Neural cell (in vitro differentiated cells): ENCODE data around the gene TGFBR3. TPM values are rescaled to one million over a fixed set of nuclear protein-coding genes. Genes with fewer than 3 reads are reported as not detected.

Source experiments
- H2AFZ ChIP-seq: fragments of 200-600, 300-800 bp; sonication (generic), shearing (Covaris generic); 2 replicates; pipeline ENCODE4 v1.6.0; 2014; ENCODE audit warnings: low read depth, mild to moderate bottlenecking, antibody characterized with exemption, low read length, moderate library complexity
- H3F3A ChIP-seq: fragments of 200-600 bp; shearing (Covaris generic); 2 replicates; pipeline ENCODE4 v1.6.1; 2016; ENCODE audit warnings: mild to moderate bottlenecking, moderate library complexity, mixed read lengths, antibody characterized with exemption, low read length; ENCODE audit not compliant: insufficient read depth, poor library complexity, severe bottlenecking
- H3K27ac ChIP-seq: fragments of 200-600, 300-800 bp; sonication (generic), shearing (Covaris generic); 2 replicates; pipeline ENCODE4 v1.5.1; 2014; ENCODE audit warnings: mild to moderate bottlenecking, low read length, moderate library complexity
- H3K27me3 ChIP-seq: fragments of 300-800, 200-600 bp; sonication (generic), shearing (Covaris generic); 2 replicates; pipeline ENCODE4 v1.6.0; 2014; ENCODE audit warnings: mild to moderate bottlenecking, low read depth, low read length, moderate library complexity; ENCODE audit not compliant: insufficient read depth
- H3K36me3 ChIP-seq: fragments of 300-800, 200-600 bp; sonication (generic), shearing (Covaris generic); 2 replicates; pipeline ENCODE4 v1.5.1; 2014; ENCODE audit warnings: mild to moderate bottlenecking, antibody characterized with exemption, low read length, moderate library complexity; ENCODE audit not compliant: insufficient read depth
- H3K4me2 ChIP-seq: fragments of 300-800, 200-600 bp; sonication (generic), shearing (Covaris generic); 2 replicates; pipeline ENCODE4 v1.6.0; 2014; ENCODE audit warnings: mild to moderate bottlenecking, low read length
- H3K4me3 ChIP-seq: fragments of 300-800, 200-600 bp; sonication (generic), shearing (Covaris generic); 2 replicates; pipeline ENCODE4 v1.5.1; 2014; ENCODE audit warnings: mild to moderate bottlenecking, low read length, moderate library complexity
- H3K79me2 ChIP-seq: fragments of 200-600 bp; shearing (Covaris generic); replicated peaks from 2 replicates; pipeline ENCODE4 v1.6.0; 2014; ENCODE audit warnings: mild to moderate bottlenecking, low read length, moderate library complexity; ENCODE audit not compliant: insufficient read depth
- H3K9ac ChIP-seq: fragments of 300-800, 200-600 bp; sonication (generic), shearing (Covaris generic); 2 replicates; pipeline ENCODE4 v1.6.1; 2016; ENCODE audit warnings: mild to moderate bottlenecking, low read length, mixed read lengths
- H3K9me2 ChIP-seq: fragments of 200-600 bp; shearing (Covaris generic); 2 replicates; pipeline ENCODE4 v1.6.1; 2016; ENCODE audit warnings: mild to moderate bottlenecking, low read length, mixed read lengths; ENCODE audit not compliant: insufficient read depth
- H3K9me3 ChIP-seq: fragments of 200-600, 300-800 bp; sonication (generic), shearing (Covaris generic); 2 replicates; pipeline ENCODE4 v1.6.1; 2016; ENCODE audit warnings: mild to moderate bottlenecking, mixed run types, low read length, moderate library complexity, mixed read lengths
- H4K20me1 ChIP-seq: fragments of 200-600 bp; shearing (Covaris generic); 2 replicates; pipeline ENCODE4 v1.6.1; 2016; ENCODE audit warnings: mild to moderate bottlenecking, mixed run types; ENCODE audit not compliant: insufficient read depth
- EP300 ChIP-seq: fragments of 450-650 bp; conservative IDR thresholded peaks from 2 replicates; pipeline ENCODE4 v1.6.1; 2014; ENCODE audit warnings: antibody characterized with exemption, mild to moderate bottlenecking, moderate library complexity; ENCODE audit not compliant: poor library complexity, severe bottlenecking
- EZH2 ChIP-seq: fragments of 200-600, 300-800 bp; shearing (Covaris generic), sonication (generic); IDR thresholded peaks from 2 replicates; pipeline ENCODE4 v1.6.1; 2014; ENCODE audit warnings: antibody characterized with exemption, low read length, borderline replicate concordance, mild to moderate bottlenecking; ENCODE audit not compliant: insufficient read depth, poor library complexity, severe bottlenecking
- MXI1 ChIP-seq: fragments of 450-650 bp; conservative IDR thresholded peaks from 2 replicates; pipeline ENCODE4 v1.6.1; 2014; ENCODE audit warnings: antibody characterized with exemption, mild to moderate bottlenecking; ENCODE audit not compliant: poor library complexity, severe bottlenecking
- POLR2AphosphoS5 ChIP-seq: IDR thresholded peaks from 2 replicates; pipeline ENCODE4 v1.6.1; 2012
- RAD21 ChIP-seq: fragments of 450-650 bp; conservative IDR thresholded peaks from 2 replicates; pipeline ENCODE4 v1.6.1; 2014; ENCODE audit warnings: antibody characterized with exemption, mild to moderate bottlenecking, moderate library complexity
- SMC3 ChIP-seq: fragments of 450-650 bp; conservative IDR thresholded peaks from 2 replicates; pipeline ENCODE4 v1.6.1; 2014; ENCODE audit warnings: antibody characterized with exemption, mild to moderate bottlenecking, moderate library complexity; ENCODE audit not compliant: poor library complexity
- TAF1 ChIP-seq: IDR thresholded peaks from 2 replicates; pipeline ENCODE4 v1.6.1; 2012; ENCODE audit warnings: low read depth
- polyA plus RNA-seq: library from polyadenylated mRNA; depleted of rRNA; stranded (reverse); fragments of >200 nt; gene quantifications from 2 replicates; pipeline ENCODE4 v1.2.3, GENCODE V29; 2014
- TF ChIP-seq, protein P1 (sequence below): IDR thresholded peaks from 2 replicates; pipeline ENCODE4 v1.6.1; 2012; ENCODE audit warnings: borderline replicate concordance
- TF ChIP-seq, protein P2 (sequence below): fragments of 450-650 bp; IDR thresholded peaks from 2 replicates; pipeline ENCODE4 v1.5.1; 2014; ENCODE audit warnings: antibody characterized with exemption, mild to moderate bottlenecking, moderate library complexity; ENCODE audit not compliant: poor library complexity, severe bottlenecking

Gene TGFBR3
- polyA plus RNA-seq, 1 donor from 2014 or later: 0.25 TPM

DNA sequence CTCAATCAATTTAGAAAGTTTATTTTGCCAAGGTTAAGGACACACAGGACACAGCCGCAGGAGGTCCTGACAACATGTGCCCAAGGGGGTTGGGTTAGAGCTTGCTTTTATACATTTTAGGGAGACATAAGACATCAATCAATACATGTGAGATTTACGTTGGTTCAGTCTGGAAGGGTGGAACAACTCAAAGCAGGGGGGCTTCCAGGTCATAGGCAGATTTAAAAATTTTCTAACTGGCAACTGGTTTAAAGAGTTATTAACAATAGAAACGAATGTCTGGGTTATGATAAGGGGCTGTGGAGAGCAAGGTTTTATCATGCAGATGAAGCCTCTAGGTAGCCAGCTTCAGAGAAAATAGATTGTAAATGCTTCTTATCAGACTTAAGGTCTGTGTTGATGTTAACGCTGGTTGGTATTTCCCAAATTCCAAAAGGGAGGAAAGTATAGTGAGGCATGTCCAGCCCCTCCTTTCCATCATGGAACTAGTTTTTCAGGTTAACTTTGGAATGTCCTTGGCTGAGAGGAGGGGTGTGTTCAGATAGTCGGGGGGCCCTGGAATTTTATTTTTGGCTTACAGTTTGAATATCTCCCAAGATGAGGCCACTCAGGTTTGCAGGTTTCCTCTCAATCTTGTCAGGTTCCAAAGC lies 31.0 kb upstream of the TGFBR3 start:
- H3K27ac ChIP-seq: no peak overlapping the region
- H3K27me3 ChIP-seq: no peaks in the 10 kb centered on the region
- no peak overlapping the region for H3K9ac ChIP-seq
- no peaks in the 10 kb centered on the region for H3K79me2 ChIP-seq
- H3K9me2 ChIP-seq: no peaks in the 10 kb centered on the region
- H2AFZ ChIP-seq: no peak overlapping the region
- no peak overlapping the region for H3K4me3 ChIP-seq
- TF ChIP-seq SMC3: no peak
- no peaks in the 10 kb centered on the region for H4K20me1 ChIP-seq
- no peak overlapping the region for H3K4me2 ChIP-seq
- H3F3A ChIP-seq: no peaks in the 10 kb centered on the region
- no peaks in the 10 kb centered on the region for H3K9me3 ChIP-seq
- no peaks in the 10 kb centered on the region for H3K36me3 ChIP-seq

DNA sequence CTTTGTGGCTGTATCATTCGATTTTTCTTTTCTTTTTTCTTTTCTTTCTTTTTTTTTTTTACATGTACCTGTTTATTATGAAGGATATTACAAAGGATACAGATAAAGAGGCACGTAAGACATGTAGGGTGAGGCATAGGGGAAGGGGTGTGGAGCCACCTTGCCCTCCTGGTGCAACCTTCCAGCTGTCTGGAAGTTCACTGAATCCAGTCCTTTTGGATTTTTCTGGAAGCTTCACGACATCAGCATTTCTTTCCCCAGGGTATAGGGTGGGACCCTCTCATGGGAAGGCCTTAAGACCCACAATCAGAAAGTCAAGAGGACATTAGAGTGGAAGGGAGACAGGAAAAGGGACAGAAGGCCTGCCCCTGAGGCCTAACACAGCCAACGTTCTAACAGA lies 30.1 kb upstream of the TGFBR3 start:
- Histone ChIP-seq H2AFZ (no peak overlapping the region), H4K20me1 (no peaks in the 10 kb centered on the region), H3K27ac (no peak overlapping the region), H3K9ac (no peak overlapping the region), H3K9me3 (no peaks in the 10 kb centered on the region), H3K4me3 (no peak overlapping the region), H3K36me3 (no peaks in the 10 kb centered on the region), H3K79me2 (no peaks in the 10 kb centered on the region), H3K4me2 (no peak overlapping the region), H3K27me3 (no peaks in the 10 kb centered on the region), H3K9me2 (no peaks in the 10 kb centered on the region), H3F3A (no peaks in the 10 kb centered on the region)
- TF ChIP-seq EP300 (no peak), MXI1 (no peak), TAF1 (no peak), EZH2 (no peak), SMC3 (no peak), POLR2AphosphoS5 (no peak), RAD21 (no peak)
- TF ChIP-seq, protein P1, sequence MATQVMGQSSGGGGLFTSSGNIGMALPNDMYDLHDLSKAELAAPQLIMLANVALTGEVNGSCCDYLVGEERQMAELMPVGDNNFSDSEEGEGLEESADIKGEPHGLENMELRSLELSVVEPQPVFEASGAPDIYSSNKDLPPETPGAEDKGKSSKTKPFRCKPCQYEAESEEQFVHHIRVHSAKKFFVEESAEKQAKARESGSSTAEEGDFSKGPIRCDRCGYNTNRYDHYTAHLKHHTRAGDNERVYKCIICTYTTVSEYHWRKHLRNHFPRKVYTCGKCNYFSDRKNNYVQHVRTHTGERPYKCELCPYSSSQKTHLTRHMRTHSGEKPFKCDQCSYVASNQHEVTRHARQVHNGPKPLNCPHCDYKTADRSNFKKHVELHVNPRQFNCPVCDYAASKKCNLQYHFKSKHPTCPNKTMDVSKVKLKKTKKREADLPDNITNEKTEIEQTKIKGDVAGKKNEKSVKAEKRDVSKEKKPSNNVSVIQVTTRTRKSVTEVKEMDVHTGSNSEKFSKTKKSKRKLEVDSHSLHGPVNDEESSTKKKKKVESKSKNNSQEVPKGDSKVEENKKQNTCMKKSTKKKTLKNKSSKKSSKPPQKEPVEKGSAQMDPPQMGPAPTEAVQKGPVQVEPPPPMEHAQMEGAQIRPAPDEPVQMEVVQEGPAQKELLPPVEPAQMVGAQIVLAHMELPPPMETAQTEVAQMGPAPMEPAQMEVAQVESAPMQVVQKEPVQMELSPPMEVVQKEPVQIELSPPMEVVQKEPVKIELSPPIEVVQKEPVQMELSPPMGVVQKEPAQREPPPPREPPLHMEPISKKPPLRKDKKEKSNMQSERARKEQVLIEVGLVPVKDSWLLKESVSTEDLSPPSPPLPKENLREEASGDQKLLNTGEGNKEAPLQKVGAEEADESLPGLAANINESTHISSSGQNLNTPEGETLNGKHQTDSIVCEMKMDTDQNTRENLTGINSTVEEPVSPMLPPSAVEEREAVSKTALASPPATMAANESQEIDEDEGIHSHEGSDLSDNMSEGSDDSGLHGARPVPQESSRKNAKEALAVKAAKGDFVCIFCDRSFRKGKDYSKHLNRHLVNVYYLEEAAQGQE: no peak
- TF ChIP-seq, protein P2, sequence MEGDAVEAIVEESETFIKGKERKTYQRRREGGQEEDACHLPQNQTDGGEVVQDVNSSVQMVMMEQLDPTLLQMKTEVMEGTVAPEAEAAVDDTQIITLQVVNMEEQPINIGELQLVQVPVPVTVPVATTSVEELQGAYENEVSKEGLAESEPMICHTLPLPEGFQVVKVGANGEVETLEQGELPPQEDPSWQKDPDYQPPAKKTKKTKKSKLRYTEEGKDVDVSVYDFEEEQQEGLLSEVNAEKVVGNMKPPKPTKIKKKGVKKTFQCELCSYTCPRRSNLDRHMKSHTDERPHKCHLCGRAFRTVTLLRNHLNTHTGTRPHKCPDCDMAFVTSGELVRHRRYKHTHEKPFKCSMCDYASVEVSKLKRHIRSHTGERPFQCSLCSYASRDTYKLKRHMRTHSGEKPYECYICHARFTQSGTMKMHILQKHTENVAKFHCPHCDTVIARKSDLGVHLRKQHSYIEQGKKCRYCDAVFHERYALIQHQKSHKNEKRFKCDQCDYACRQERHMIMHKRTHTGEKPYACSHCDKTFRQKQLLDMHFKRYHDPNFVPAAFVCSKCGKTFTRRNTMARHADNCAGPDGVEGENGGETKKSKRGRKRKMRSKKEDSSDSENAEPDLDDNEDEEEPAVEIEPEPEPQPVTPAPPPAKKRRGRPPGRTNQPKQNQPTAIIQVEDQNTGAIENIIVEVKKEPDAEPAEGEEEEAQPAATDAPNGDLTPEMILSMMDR: no peak

DNA sequence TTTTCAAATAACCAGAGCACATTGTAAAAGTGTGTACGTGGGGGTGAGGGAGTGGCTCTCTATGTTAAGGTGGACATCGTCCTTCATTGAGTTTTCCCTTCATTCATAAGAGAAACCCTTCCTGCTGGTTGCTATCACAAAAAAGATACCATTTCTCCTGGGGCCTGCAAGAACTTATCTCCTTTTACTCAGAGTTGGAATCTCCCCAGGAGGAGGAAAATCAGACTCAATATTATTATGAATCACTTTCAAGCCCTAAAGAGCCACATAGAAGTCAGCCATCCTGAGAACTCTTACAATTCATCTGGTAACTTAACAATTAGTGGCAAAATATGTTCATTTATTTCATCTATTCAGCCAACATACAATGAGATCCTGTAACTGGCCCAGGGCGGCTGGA lies 27.1 kb upstream of the TGFBR3 start:
- no peak overlapping the region for H3K27ac ChIP-seq
- H3K79me2 ChIP-seq: no peaks in the 10 kb centered on the region
- no peaks in the 10 kb centered on the region for H3K9me2 ChIP-seq
- no peaks in the 10 kb centered on the region for H3K27me3 ChIP-seq
- H2AFZ ChIP-seq: no peak overlapping the region
- no peak overlapping the region for H3K4me2 ChIP-seq
- no peak overlapping the region for H3K4me3 ChIP-seq
- no peak for TF ChIP-seq TAF1
- no peak for TF ChIP-seq RAD21
- no peak for TF ChIP-seq MXI1
- no peak for TF ChIP-seq EZH2
- TF ChIP-seq, protein P1: no peak
- TF ChIP-seq, protein P2: no peak
- TF ChIP-seq EP300: no peak
- no peak for TF ChIP-seq POLR2AphosphoS5
- TF ChIP-seq SMC3: no peak
- H3K36me3 ChIP-seq: no peaks in the 10 kb centered on the region
- H3K9ac ChIP-seq: no peak overlapping the region
- H4K20me1 ChIP-seq: no peaks in the 10 kb centered on the region
- H3K9me3 ChIP-seq: no peaks in the 10 kb centered on the region
- H3F3A ChIP-seq: no peaks in the 10 kb centered on the region
